Measurements from ENCODE around the gene EDN3. TPM values are rescaled to one million over a fixed set of nuclear protein-coding genes. Genes with fewer than 3 reads are reported as not detected.

EDN3 gene, protein sequence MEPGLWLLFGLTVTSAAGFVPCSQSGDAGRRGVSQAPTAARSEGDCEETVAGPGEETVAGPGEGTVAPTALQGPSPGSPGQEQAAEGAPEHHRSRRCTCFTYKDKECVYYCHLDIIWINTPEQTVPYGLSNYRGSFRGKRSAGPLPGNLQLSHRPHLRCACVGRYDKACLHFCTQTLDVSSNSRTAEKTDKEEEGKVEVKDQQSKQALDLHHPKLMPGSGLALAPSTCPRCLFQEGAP
- total RNA-seq, result not detected
- 0.68 TPM for polyA plus RNA-seq (2013, experiment 1 of 2)
- polyA plus RNA-seq (2013, experiment 2 of 2), result 0.87 TPM
- long read RNA-seq, experiment 1, result 0 reads
- long read RNA-seq, experiment 2, result 0 reads
- long read RNA-seq, experiment 3, result 0 reads
- long read RNA-seq, experiment 4, result 0 reads

DNA sequence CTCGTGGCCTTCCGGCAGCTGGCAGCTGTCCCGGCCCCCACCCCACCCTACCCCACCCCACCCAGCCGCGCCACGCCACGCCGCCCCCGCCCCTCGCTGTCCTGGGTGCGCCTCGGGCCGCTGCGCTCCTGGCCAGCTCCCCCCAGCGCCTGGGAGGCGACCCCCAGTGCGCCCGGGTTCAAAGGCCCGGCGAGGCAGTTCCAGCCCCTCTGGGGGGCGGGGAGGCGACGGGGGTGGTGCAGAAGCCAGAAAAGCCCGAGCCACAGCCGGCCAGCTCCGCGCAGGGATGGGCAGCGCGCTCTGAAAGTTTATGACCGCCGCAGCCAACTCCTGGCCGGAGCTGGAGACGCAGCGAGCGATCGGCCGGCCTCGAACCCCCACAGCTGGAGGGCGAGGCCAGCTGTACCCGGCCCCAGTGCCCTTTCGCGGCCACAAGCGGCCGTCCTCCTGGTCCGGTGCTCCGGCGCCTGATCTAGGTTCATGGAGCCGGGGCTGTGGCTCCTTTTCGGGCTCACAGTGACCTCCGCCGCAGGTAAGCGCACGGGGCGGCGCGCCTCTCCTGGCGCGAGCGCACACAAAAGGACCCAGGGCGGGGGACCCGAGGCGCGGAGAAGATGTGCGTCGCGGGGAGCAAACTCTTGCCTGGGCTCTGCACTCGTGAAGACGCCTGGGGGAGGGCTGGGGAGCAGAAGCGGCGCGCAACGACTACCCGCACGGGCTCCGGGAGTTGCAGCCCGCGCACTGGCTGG, at the start of gene EDN3:
TSS of gene EDN3 (plus strand) at position 279 of the 749 bp plus-strand sequence. CDS start at position 481, 202 bp downstream.
- WGBS, 2 experiments (ENCODE audit: insufficient coverage in 1 of 2, insufficient read length in 1 of 2), result 3 to 4% methylated on average over 21 to 71 of the region's 77 CpGs
- Mint-ChIP-seq H3K36me3 (ENCODE audit: low read depth) (no peaks in the 10 kb centered on the region), H3K4me1 (peaks cover 3% of the 10 kb centered on the region), H3K4me3 (peak within 1 kb of the TSS; percentile 48), H3K9me3 (no peaks in the 10 kb centered on the region), H3K27me3 (ENCODE audit: insufficient read depth) (peaks cover 98% of the 10 kb centered on the region), H3K27ac (no peak within 1 kb of the TSS)
- peaks cover 2% of the 10 kb centered on the region for H3K4me1 ChIP-seq (ENCODE audit: control insufficient read depth, insufficient read depth, low read length)
- H3K27ac ChIP-seq (ENCODE audit: low read depth, low read length), result no peak within 1 kb of the TSS
- H3K9ac ChIP-seq (ENCODE audit: extremely low read depth, low read length, poor library complexity, severe bottlenecking), result no peak within 1 kb of the TSS
- H3K36me3 ChIP-seq (ENCODE audit: control insufficient read depth, insufficient read depth, low read length), result no peaks in the 10 kb centered on the region
- peak; percentile 74 for DNase-seq
- peak within 1 kb of the TSS; percentile 49 for H3K4me3 ChIP-seq (ENCODE audit: low read length)
- H3K9me3 ChIP-seq (ENCODE audit: control insufficient read depth, low read length), result no peaks in the 10 kb centered on the region
- H3K27me3 ChIP-seq (ENCODE audit: control insufficient read depth, insufficient read depth, low read length, poor library complexity, severe bottlenecking), result peaks cover 97% of the 10 kb centered on the region
- no peak for TF ChIP-seq CTCF (conservative IDR thresholded peaks at IDR 0.05)

- Mint-ChIP-seq H3K4me3 (no peak overlapping the region), H3K4me1 (no peaks in the 10 kb centered on the region), H3K27me3 (ENCODE audit: insufficient read depth) (peaks cover 62% of the 10 kb centered on the region), H3K9me3 (no peaks in the 10 kb centered on the region), H3K36me3 (ENCODE audit: low read depth) (no peaks in the 10 kb centered on the region), H3K27ac (no peak overlapping the region)
- Histone ChIP-seq H3K9me3 (ENCODE audit: control insufficient read depth, low read length) (no peaks in the 10 kb centered on the region), H3K36me3 (ENCODE audit: control insufficient read depth, insufficient read depth, low read length) (no peaks in the 10 kb centered on the region), H3K27me3 (ENCODE audit: control insufficient read depth, insufficient read depth, low read length, poor library complexity, severe bottlenecking) (peaks cover 17% of the 10 kb centered on the region), H3K27ac (ENCODE audit: low read depth, low read length) (no peak overlapping the region), H3K4me1 (ENCODE audit: control insufficient read depth, insufficient read depth, low read length) (no peaks in the 10 kb centered on the region), H3K9ac (ENCODE audit: extremely low read depth, low read length, poor library complexity, severe bottlenecking) (no peak overlapping the region), H3K4me3 (ENCODE audit: low read length) (no peak overlapping the region)
- TF ChIP-seq CTCF (conservative IDR thresholded peaks at IDR 0.05), result no peak
- no peak for DNase-seq
- 92 to 100% methylated on average over 3 to 6 of the region's 6 CpGs for WGBS, 2 experiments (ENCODE audit: insufficient coverage in 1 of 2, insufficient read length in 1 of 2)
Measured at GRCh38 chr20:59253325-59253724, 47.1 kb upstream of the EDN3 start.

DNA sequence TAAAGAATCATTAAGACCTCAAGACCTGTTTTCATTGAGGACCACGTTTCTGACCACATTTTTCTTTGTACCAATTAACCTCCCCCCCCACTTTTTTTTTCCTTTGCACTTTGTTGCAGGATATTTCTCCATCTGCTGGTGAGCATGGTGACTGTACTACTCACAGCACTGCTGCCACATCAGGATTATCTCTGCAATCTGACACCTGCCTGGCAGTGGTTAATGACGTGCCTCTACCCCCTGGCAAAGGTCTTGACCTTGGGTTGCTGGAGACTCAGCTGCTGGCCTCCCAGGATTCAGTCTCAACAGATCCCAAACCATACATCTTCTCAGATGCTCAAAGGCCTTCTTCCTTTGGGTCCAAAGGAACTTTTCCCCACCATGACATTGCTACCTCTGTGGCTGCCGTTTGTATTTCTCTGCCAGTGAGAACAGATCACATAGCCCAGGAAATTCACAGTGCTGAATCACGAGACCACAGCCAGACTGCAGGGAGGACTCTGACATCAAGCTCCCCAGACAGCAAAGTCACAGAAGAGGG, 46.6 kb upstream of the EDN3 start:
- Histone ChIP-seq H3K36me3 (ENCODE audit: control insufficient read depth, insufficient read depth, low read length) (no peaks in the 10 kb centered on the region), H3K9ac (ENCODE audit: extremely low read depth, low read length, poor library complexity, severe bottlenecking) (no peak overlapping the region), H3K4me1 (ENCODE audit: control insufficient read depth, insufficient read depth, low read length) (no peaks in the 10 kb centered on the region), H3K4me3 (ENCODE audit: low read length) (no peak overlapping the region), H3K27me3 (ENCODE audit: control insufficient read depth, insufficient read depth, low read length, poor library complexity, severe bottlenecking) (peaks cover 17% of the 10 kb centered on the region), H3K27ac (ENCODE audit: low read depth, low read length) (no peak overlapping the region), H3K9me3 (ENCODE audit: control insufficient read depth, low read length) (no peaks in the 10 kb centered on the region)
- Mint-ChIP-seq H3K27ac (no peak overlapping the region), H3K27me3 (ENCODE audit: insufficient read depth) (peaks cover 62% of the 10 kb centered on the region), H3K4me1 (no peaks in the 10 kb centered on the region), H3K4me3 (no peak overlapping the region), H3K9me3 (no peaks in the 10 kb centered on the region), H3K36me3 (ENCODE audit: low read depth) (no peaks in the 10 kb centered on the region)
- peak; percentile 18 for TF ChIP-seq CTCF (conservative IDR thresholded peaks at IDR 0.05)
- WGBS, 2 experiments (ENCODE audit: insufficient coverage in 1 of 2, insufficient read length in 1 of 2), result 63 to 76% methylated on average over 3 to 4 of the region's 4 CpGs
- DNase-seq, result no peak
